ENCODE results near the gene TBL1X. TPM values are rescaled to one million over a fixed set of nuclear protein-coding genes. Genes with fewer than 3 reads are reported as not detected.

The TBL1X gene
- total RNA-seq, 2 experiments from 2014 or later, result 33.1 to 33.9 TPM

DNA sequence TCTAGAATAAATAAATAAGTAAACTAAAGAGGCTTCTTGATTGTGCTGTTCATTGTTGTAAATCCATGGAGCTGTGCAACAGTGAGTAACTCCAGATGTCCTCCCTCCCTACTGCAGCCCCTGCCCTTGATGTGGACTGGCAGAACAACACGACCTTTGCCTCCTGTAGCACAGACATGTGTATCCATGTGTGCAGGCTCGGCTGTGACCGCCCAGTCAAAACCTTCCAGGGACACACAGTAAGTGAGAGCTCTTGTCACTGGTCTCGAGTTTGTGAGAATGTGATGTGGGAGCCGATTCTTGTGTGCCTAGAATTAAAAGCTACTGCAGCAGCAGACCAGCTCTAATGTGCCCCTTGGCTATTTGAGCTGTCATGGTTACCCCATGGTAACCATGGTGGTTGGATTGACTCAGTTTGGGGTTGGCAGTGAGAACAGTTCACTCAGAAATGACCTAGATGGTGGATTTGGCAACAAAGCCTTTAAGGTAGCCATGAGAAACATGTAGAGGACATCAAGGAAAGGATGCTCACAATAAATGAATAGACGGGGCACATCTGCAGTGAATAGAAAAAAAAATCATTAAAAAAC, 240.1 kb downstream of the TBL1X start:
- no peak overlapping the region for H3K4me3 Mint-ChIP-seq
- no peaks in the 10 kb centered on the region for H3K9me3 Mint-ChIP-seq
- peaks cover 4% of the 10 kb centered on the region for H3K4me1 Mint-ChIP-seq
- DNase-seq, result no peak
- no peak overlapping the region for H3K27ac Mint-ChIP-seq
- peaks cover 33% of the 10 kb centered on the region for H3K36me3 Mint-ChIP-seq
- no peaks in the 10 kb centered on the region for H3K27me3 Mint-ChIP-seq

DNA sequence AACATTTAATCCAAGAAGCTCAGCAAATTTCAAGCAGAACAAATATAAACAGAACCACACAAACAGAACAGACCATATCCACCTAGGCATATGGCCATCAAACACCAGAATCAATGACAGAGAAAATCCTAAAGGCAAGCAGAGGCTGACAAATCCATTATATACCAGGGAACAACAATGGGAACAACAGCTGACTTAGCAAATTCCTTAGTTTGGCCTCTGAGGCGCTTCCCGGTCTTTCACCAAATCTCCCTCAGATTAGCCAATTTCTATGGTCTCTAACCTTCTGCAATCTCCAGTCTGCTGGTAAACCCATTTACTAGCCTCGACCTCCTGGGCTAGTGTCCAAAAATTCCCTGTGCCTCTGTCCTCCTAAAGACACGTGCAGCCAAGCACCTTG, 241.6 kb downstream of the TBL1X start:
- peaks cover 29% of the 10 kb centered on the region for H3K36me3 Mint-ChIP-seq
- no peak overlapping the region for H3K4me3 Mint-ChIP-seq
- DNase-seq, result no peak
- H3K9me3 Mint-ChIP-seq, result no peaks in the 10 kb centered on the region
- no peak overlapping the region for H3K27ac Mint-ChIP-seq
- H3K27me3 Mint-ChIP-seq, result no peaks in the 10 kb centered on the region
- H3K4me1 Mint-ChIP-seq, result peaks cover 4% of the 10 kb centered on the region

DNA sequence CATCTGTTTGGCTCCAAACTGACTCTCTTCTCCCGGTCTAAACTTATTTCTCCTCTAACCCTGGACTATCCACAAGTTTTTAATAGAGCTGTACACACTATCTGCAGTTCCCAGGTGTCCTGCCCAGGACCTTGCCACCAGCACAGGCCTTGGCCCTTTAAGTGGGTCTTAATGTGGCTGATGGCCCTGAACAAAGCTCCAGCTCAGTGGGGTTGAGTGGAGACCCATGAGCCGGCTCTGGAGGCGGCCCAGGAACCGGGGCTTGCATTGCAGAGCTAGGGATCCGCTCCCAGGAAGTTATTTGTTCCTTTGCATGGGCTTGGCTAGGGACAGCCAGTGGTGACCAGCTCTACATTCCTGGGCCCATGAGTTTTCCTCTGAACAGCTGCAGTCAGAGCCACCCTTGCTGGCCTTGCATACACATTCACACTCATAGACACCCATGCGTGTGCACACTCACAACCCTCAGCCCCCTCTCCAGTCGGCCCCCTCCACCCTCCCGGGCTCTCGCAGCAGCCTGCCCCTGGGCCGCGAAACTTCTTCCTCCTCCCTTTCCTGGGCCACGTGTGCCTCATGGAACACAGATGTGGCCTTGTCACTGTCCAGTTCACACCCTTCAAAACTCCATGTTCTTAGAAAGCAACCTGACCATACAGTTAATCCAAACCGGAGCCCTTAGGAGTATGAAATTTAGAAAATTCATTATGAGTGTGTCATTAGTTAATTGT, 242.6 kb downstream of the TBL1X start:
- Mint-ChIP-seq H3K27ac (no peak overlapping the region), H3K36me3 (peaks cover 29% of the 10 kb centered on the region), H3K4me1 (peaks cover 4% of the 10 kb centered on the region), H3K27me3 (no peaks in the 10 kb centered on the region), H3K4me3 (no peak overlapping the region), H3K9me3 (no peaks in the 10 kb centered on the region)
- no peak for DNase-seq

DNA sequence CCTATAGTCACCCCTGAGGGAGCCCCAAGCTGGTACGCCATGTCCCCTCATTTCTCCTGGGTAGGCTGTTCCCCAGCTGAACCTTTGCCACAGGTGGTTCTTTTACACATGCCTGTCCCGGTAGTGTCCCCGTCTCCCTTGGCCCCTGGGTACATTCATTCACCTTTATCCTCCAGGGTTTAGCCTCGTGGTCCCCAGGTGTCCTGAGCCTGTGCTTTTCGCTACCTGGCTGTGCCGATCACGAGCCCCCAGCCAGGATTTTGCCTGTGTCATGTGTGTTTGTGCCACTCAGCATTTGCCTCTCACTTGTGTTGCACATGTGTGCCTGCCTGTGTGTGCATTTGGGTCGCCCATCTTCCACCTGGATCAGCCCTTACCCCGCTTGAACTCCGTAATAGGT, 243.2 kb downstream of the TBL1X start:
- Mint-ChIP-seq H3K27ac (no peak overlapping the region), H3K4me3 (no peak overlapping the region), H3K36me3 (peaks cover 26% of the 10 kb centered on the region), H3K27me3 (no peaks in the 10 kb centered on the region), H3K9me3 (no peaks in the 10 kb centered on the region), H3K4me1 (peaks cover 4% of the 10 kb centered on the region)
- no peak for DNase-seq

DNA sequence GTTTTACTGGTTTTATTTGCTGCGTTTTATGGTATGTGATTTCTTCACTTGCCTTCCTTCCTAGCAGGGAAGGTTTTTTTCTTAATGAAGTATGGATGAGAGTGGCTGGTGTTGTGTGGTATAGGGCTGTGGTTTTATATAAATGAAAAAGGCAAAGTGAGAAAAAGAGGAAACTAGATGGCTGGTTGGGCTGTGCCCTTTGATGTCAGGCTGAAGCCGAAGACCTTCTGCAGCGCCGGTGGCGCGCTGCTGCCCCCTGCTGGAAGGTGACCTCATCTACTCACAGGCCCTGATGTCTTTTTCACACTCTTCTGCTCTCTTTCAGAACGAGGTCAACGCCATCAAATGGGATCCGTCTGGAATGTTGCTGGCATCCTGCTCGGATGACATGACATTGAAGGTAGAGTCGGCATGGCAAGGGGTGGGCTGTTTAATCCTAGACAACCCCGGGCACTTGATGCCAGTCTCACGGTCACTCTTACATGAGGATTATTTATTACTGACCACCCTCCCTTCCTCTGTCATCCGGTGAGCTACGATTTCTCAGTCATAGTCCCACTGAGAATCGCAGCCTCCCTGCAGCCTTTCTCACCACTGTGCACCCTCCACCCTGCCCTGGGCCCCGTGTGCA, 244.2 kb downstream of the TBL1X start:
- H3K27ac Mint-ChIP-seq, result no peak overlapping the region
- H3K36me3 Mint-ChIP-seq, result peaks cover 21% of the 10 kb centered on the region
- H3K27me3 Mint-ChIP-seq, result no peaks in the 10 kb centered on the region
- H3K9me3 Mint-ChIP-seq, result no peaks in the 10 kb centered on the region
- peak; percentile 68 for DNase-seq
- peaks cover 4% of the 10 kb centered on the region for H3K4me1 Mint-ChIP-seq
- no peak overlapping the region for H3K4me3 Mint-ChIP-seq

DNA sequence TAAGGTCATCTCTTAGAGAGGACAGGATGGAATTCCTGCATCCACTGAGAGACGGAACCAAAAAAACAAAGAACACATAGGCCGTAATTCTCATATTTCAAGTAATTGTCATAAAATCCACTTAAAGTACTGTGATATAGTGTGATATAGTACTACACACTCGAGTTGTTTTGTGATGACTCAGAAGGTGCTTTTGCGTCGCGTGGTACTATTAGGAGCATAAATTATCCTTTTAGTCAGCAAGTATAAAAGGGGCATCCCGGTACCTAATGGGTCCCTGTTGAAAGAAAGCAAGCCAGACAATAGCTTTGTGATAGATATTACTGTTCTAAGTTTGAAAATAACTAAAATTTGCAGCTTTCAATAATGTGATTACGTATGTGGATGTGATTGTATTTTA, 245.5 kb downstream of the TBL1X start:
- Mint-ChIP-seq H3K36me3 (peaks cover 14% of the 10 kb centered on the region), H3K4me3 (no peak overlapping the region), H3K4me1 (peaks cover 4% of the 10 kb centered on the region), H3K27me3 (no peaks in the 10 kb centered on the region), H3K9me3 (no peaks in the 10 kb centered on the region), H3K27ac (no peak overlapping the region)
- no peak for DNase-seq

DNA sequence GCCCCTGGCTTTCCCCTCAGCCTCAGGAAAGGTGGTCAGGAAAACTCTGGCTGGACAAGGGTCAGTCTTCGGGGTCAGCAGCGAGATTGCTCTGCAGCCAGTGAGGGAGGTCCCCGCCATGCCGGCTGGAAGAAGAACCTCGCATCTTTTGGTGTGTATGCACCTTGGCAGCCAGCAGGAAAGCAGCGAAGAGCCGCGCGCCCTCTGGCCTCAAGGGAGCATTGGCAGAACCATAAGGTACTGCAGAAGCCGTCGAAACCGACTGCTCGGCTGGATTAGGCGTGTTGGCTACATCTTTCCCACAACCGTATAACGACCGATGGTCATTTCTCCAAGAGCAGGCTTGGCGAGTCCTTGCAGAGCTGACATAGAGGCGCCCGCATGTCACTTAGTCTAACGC, 252.5 kb downstream of the TBL1X start:
- peaks cover 60% of the 10 kb centered on the region for H3K36me3 Mint-ChIP-seq
- no peaks in the 10 kb centered on the region for H3K27me3 Mint-ChIP-seq
- no peak for DNase-seq
- H3K4me1 Mint-ChIP-seq, result no peaks in the 10 kb centered on the region
- no peak overlapping the region for H3K27ac Mint-ChIP-seq
- no peak overlapping the region for H3K4me3 Mint-ChIP-seq
- H3K9me3 Mint-ChIP-seq, result peaks cover 11% of the 10 kb centered on the region

DNA sequence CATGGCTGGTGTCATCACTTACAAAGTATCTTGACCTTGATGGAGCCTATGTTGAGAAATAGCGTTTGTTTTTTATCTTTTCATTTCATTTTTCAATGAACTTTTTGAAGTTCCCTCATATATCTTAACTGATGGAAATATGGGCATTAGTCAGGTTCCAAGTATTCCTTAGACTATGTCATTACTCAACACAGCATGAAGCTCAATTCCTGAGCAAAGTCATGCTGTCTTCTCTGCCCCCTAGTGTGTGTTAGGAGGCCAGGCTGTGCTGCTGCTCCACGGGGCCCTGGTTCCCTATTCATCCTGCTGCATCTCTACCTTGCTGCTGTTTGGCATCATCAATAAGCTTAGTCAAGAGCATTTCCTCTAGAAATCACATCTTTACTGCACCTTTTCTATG, 259.9 kb downstream of the TBL1X start:
- Mint-ChIP-seq H3K4me3 (no peak overlapping the region), H3K27ac (no peak overlapping the region), H3K36me3 (peaks cover 30% of the 10 kb centered on the region), H3K4me1 (no peaks in the 10 kb centered on the region), H3K27me3 (no peaks in the 10 kb centered on the region), H3K9me3 (peaks cover 25% of the 10 kb centered on the region)
- no peak for DNase-seq

DNA sequence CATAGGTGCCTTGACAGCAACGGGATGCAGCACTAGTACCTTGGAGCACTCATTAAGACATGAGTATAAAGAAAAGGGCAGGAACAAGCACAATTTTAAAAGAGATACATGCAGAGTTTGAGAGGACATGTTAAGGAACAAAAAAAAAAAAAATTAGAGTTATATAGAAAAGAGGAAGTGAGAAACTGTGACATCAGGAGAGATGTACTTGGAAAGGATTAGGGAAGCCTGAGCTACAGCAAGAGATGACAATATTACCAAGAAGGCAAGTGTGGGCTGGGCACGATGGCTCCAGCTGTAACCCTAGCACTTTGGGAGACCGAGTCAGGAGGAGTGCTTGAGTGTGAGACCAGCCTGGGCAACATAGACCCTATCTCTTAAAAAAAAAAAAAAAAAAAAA, 263.4 kb downstream of the TBL1X start:
- no peaks in the 10 kb centered on the region for H3K27me3 Mint-ChIP-seq
- H3K4me3 Mint-ChIP-seq, result no peak overlapping the region
- H3K4me1 Mint-ChIP-seq, result no peaks in the 10 kb centered on the region
- no peak for DNase-seq
- H3K36me3 Mint-ChIP-seq, result peaks cover 5% of the 10 kb centered on the region
- no peak overlapping the region for H3K27ac Mint-ChIP-seq
- H3K9me3 Mint-ChIP-seq, result peaks cover 13% of the 10 kb centered on the region

DNA sequence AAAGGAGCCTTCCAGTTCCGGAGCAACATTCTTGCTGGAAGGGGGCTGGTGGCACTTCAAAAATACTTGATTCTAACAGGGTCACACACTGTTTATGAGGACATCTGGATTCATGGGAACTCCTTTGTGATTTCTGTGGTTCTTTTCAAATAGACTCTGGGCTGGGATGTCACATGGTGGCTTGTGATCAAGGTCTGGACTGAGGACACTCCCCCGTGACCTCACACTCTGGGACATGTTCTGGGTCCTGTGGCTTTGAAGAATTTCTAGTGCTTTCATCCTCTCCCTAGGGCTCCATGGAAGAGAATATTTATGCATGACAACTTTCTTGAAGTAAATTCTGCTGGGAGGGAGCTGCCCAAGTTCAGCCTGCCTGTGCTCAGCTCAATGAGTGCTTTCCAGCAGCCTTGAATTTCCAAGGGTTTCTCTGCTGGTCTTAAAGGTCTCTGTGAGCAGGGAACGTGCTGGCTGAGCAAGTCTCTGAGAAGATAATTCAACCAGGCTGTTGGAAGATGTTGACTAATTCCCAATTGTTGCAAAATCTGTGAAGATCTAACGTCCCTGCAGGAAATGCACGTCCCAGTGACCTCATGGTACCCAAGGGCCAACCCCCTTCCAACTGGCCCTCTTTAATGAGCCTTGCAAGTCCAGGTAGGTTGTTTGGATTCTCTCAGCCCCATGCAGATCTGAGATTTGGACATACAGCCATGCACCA, 264.5 kb downstream of the TBL1X start:
- H3K36me3 Mint-ChIP-seq, result peaks cover 5% of the 10 kb centered on the region
- no peak for DNase-seq
- H3K4me1 Mint-ChIP-seq, result no peaks in the 10 kb centered on the region
- H3K9me3 Mint-ChIP-seq, result peaks cover 12% of the 10 kb centered on the region
- H3K27ac Mint-ChIP-seq, result no peak overlapping the region
- H3K27me3 Mint-ChIP-seq, result no peaks in the 10 kb centered on the region
- H3K4me3 Mint-ChIP-seq, result no peak overlapping the region

DNA sequence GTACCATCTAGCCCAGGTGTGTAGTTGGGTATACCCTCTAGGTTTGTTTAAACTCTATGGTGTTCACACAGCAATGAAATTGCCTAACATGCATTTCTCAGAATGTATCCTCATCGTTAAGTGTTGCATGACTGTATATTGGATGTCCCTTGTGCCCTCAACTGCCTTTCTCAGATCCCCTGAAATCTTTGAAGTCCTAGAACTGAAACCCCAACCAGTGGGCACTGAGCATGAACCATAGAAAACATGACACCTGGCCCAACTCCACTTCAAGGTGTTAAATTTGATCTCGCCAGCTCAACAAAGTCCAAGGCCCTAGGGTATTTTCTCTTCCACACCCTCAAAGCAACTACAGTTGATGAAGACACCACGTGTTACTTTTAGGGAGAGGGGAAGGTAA, 265.2 kb downstream of the TBL1X start:
- H3K4me1 Mint-ChIP-seq, result no peaks in the 10 kb centered on the region
- H3K27ac Mint-ChIP-seq, result no peak overlapping the region
- H3K36me3 Mint-ChIP-seq, result peaks cover 5% of the 10 kb centered on the region
- no peak overlapping the region for H3K4me3 Mint-ChIP-seq
- no peak for DNase-seq
- peaks cover 12% of the 10 kb centered on the region for H3K9me3 Mint-ChIP-seq
- H3K27me3 Mint-ChIP-seq, result no peaks in the 10 kb centered on the region

DNA sequence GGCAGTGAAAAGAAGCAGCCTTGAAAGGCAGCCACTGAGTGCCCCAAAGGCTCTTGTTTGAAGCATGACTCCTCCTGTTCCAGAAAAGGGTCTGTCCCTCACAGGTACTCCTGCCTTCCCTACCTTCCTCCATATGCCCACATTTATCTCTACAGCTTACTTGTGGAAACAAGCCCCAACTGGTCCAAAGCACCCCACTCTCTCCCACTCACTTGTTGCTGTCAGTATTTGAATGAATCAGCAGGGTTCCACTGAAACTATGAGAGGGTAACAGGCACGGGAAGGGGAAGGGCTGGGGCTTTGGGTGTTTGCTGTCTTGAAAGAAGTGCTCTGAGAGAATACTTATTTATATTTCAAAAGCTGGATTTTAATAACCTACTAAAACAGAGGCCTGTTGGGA, 265.9 kb downstream of the TBL1X start:
- H3K27ac Mint-ChIP-seq, result peak overlapping the region; percentile 29
- no peak for DNase-seq
- H3K36me3 Mint-ChIP-seq, result peaks cover 5% of the 10 kb centered on the region
- no peaks in the 10 kb centered on the region for H3K27me3 Mint-ChIP-seq
- peaks cover 12% of the 10 kb centered on the region for H3K9me3 Mint-ChIP-seq
- H3K4me3 Mint-ChIP-seq, result no peak overlapping the region
- H3K4me1 Mint-ChIP-seq, result no peaks in the 10 kb centered on the region

DNA sequence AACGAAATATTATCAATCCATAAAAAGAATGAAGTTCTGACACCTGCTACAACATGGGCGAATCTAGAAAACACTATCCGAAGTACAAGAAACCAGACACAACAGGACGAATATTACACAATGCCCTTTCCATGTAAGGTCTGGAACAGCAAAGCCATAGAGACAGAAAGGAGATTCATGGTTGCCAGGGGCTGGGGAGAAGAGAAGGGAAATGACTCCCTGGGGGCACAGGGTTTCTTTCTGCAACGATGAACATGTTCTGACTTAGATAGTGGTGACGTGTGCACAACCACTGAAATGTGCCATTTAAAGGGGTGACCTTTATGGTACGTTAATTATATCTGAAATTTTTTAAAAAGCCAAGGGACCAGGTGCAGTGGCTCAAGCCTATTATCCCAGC, 272.5 kb downstream of the TBL1X start:
- no peak for DNase-seq
- Mint-ChIP-seq H3K27me3 (no peaks in the 10 kb centered on the region), H3K9me3 (no peaks in the 10 kb centered on the region), H3K4me3 (no peak overlapping the region), H3K36me3 (no peaks in the 10 kb centered on the region), H3K4me1 (no peaks in the 10 kb centered on the region), H3K27ac (no peak overlapping the region)

DNA sequence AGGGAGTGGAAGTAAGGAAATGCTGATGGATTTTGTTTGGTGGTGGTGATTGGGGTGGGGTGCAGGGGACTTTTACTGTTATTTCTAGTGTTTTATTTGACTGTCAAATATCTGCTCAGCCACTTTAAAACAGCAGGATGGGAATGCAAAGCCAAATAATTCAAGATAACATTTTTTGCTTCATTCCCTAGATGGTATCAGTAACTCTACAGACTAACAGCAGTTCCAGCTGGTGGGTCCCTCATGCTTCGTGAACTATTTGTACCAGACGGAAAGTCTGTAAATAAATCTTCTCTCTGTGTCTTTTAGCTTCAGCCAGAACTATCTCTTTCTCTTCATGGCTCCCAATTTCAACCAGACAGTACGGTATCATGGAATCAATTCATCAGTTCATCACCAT, 273.3 kb downstream of the TBL1X start:
- Mint-ChIP-seq H3K4me1 (no peaks in the 10 kb centered on the region), H3K27me3 (no peaks in the 10 kb centered on the region), H3K27ac (no peak overlapping the region), H3K36me3 (no peaks in the 10 kb centered on the region), H3K4me3 (no peak overlapping the region), H3K9me3 (no peaks in the 10 kb centered on the region)
- no peak for DNase-seq

DNA sequence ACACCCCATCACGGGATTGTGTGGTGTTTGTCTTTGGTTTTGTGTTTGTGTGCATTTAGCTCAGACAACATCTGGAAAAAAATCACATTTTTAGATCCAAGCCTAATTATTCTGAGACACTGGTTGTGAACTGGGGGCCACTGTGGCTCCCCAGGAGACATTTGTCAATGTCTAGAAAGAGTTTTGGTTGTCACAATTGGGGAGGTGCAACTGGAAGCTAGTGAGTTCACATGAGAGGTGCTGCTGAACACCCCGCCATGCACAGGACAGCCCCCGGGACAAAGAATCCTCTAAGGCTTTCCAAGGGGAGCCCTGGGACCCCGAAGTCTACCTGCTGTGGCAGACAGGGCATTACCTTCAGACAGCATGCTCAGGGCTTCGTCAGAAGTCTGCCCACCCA, 274.3 kb downstream of the TBL1X start:
- no peaks in the 10 kb centered on the region for H3K36me3 Mint-ChIP-seq

More for the DNA sequence above, 274.3 kb downstream of the TBL1X start:
- Mint-ChIP-seq H3K27me3 (no peaks in the 10 kb centered on the region), H3K27ac (no peak overlapping the region), H3K4me1 (no peaks in the 10 kb centered on the region), H3K9me3 (no peaks in the 10 kb centered on the region), H3K4me3 (no peak overlapping the region)
- no peak for DNase-seq
